HepG2 (cell line): ENCODE measurements around the gene NUDT17. TPM values are rescaled to one million over a fixed set of nuclear protein-coding genes. Genes with fewer than 3 reads are reported as not detected.

ENCODE experiments used
- ATAC-seq: fragments of 200-7000 bp; cut with Tn5 transposase; 3 replicates; pipeline ENCODE4 v1.9.1; 2020; ENCODE audit warnings: mild to moderate bottlenecking, moderate library complexity
- BruUV-seq: library from RNA; stranded (reverse); fragments of 400-500 nt; replicated peaks from 2 replicates; lab custom pipeline; 2021; lab: Mats Ljungman, UMichigan
- CTCF ChIA-PET: fragments of 300-600 bp; formaldehyde crosslinking; extraction: SDS; loops from one replicate; lab custom pipeline; 2021; ENCODE audit warnings: low total read pairs, inconsistent platforms, low intra/inter-chr PET ratio; lab: Yijun Ruan, JAX
- POLR2A ChIA-PET: fragments of 350-600 bp; sonication (Branson Sonifier 250); formaldehyde crosslinking; loops from one replicate; lab custom pipeline; 2020; ENCODE audit warnings: antibody characterized with exemption, inconsistent platforms; lab: Yijun Ruan, JAX
- DNase-seq: peaks from one replicate; pipeline ENCODE4 v3.0.0-alpha.2; 2015; ENCODE audit warnings: low spot score
- FAIRE-seq: peaks from 3 replicates; lab custom pipeline; 2011; peaks lifted over from hg19 to GRCh38; lab: Jason Lieb, UNC
- H2AFZ ChIP-seq: one replicate; pipeline ENCODE4 v1.6.1; 2011; ENCODE audit warnings: low read length, inconsistent platforms
- H3K27ac ChIP-seq: fragments of 300-600 bp; 3 replicates; pipeline ENCODE4 v1.8.0; 2011; ENCODE audit warnings: mixed run types, mild to moderate bottlenecking, mixed read lengths, low read length, inconsistent platforms; ENCODE audit not compliant: insufficient read depth; ENCODE audit errors: extremely low read length
- H3K27me3 ChIP-seq, 2 experiments: fragments of 200-600 bp in 1 of 2; 2 replicates in 1 of 2; 3 replicates in 1 of 2; pipeline versions ENCODE4 v1.6.0 to v1.8.0; 2011; ENCODE audit warnings: low read length in 2 of 2, mild to moderate bottlenecking in 2 of 2, moderate library complexity in 2 of 2, inconsistent platforms in 1 of 2; ENCODE audit not compliant: insufficient read depth in 2 of 2, control insufficient read depth in 1 of 2
- H3K36me3 ChIP-seq, 2 experiments: fragments of 200-600 bp in 1 of 2; replicated peaks in 1 of 2; 2 replicates in 1 of 2; 3 replicates in 1 of 2; pipeline versions ENCODE4 v1.5.1 to v1.8.0; 2011; ENCODE audit warnings: low read length in 2 of 2, inconsistent platforms in 1 of 2; ENCODE audit not compliant: insufficient read depth in 2 of 2, control insufficient read depth in 1 of 2
- H3K4me1 ChIP-seq: 2 replicates; pipeline ENCODE4 v1.5.1; 2012; ENCODE audit warnings: low read length, inconsistent platforms; ENCODE audit not compliant: insufficient read depth
- H3K4me2 ChIP-seq: 2 replicates; pipeline ENCODE4 v1.6.0; 2011; ENCODE audit warnings: low read depth, low read length, inconsistent platforms
- H3K4me3 ChIP-seq, 3 experiments: fragments of 200-600 bp in 1 of 3; sonication (generic), shearing (Covaris generic) in 1 of 3; replicated peaks in 1 of 3; 2 replicates each; pipeline ENCODE4 v1.5.1; 2011 to 2016; ENCODE audit warnings: low read length in 3 of 3, inconsistent platforms in 2 of 3, low read depth in 2 of 3, mild to moderate bottlenecking in 2 of 3, control low read depth in 1 of 3, mixed read lengths in 1 of 3; ENCODE audit not compliant: insufficient read depth in 1 of 3
- H3K79me2 ChIP-seq: one replicate; pipeline ENCODE4 v1.6.1; 2011; ENCODE audit warnings: low read length, inconsistent platforms; ENCODE audit not compliant: insufficient read depth
- H3K9ac ChIP-seq: 2 replicates; pipeline ENCODE4 v1.6.0; 2011; ENCODE audit warnings: mild to moderate bottlenecking, low read depth, low read length, inconsistent platforms; ENCODE audit not compliant: insufficient read depth
- H3K9me3 ChIP-seq: 2 replicates; pipeline ENCODE4 v1.5.1; 2012; ENCODE audit warnings: mild to moderate bottlenecking, low read length
- H4K20me1 ChIP-seq: 2 replicates; pipeline ENCODE4 v1.6.0; 2011; ENCODE audit warnings: inconsistent platforms, mild to moderate bottlenecking, low read length, moderate library complexity; ENCODE audit not compliant: insufficient read depth
- CBX1 ChIP-seq: IDR thresholded peaks from one replicate; pipeline ENCODE4 v1.6.1; 2016; ENCODE audit warnings: antibody characterized with exemption, low read depth
- CCAR2 ChIP-seq: fragments of 200-400 bp; formaldehyde crosslinking; optimal IDR thresholded peaks from 2 replicates; pipeline ENCODE3; 2018; ENCODE audit warnings: low read depth, mild to moderate bottlenecking, low read length, moderate library complexity
- DPF2 ChIP-seq: sonication (generic); formaldehyde crosslinking; IDR thresholded peaks from 2 replicates; pipeline ENCODE4 v1.4.0; 2020; ENCODE audit warnings: mild to moderate bottlenecking, low read depth, missing genetic modification reagents, borderline replicate concordance
- GLMP ChIP-seq: sonication (generic); formaldehyde crosslinking; IDR thresholded peaks from 2 replicates; pipeline ENCODE4 v1.9.0; 2021; ENCODE audit warnings: missing genetic modification reagents, mild to moderate bottlenecking, borderline replicate concordance
- HMG20B ChIP-seq: conservative IDR thresholded peaks from 2 replicates; pipeline ENCODE4 v1.6.1; 2016; ENCODE audit warnings: missing genetic modification reagents, missing compliant biosample characterization
- MNT ChIP-seq: fragments of 450-650 bp; IDR thresholded peaks from 2 replicates; pipeline ENCODE4 v1.6.1; 2016
- NFKB2 ChIP-seq: sonication (generic); formaldehyde crosslinking; IDR thresholded peaks from 2 replicates; pipeline ENCODE4 v1.4.0; 2020; ENCODE audit warnings: missing genetic modification reagents, borderline replicate concordance
- SNAPC2 ChIP-seq: sonication (generic); formaldehyde crosslinking; IDR thresholded peaks from 2 replicates; pipeline ENCODE4 v1.8.1; 2022; ENCODE audit warnings: mild to moderate bottlenecking, missing genetic modification reagents
- TBP ChIP-seq: sonication (generic); formaldehyde crosslinking; IDR thresholded peaks from 2 replicates; pipeline ENCODE4 v1.5.0; 2020; ENCODE audit warnings: missing genetic modification reagents
- TCF7L2 ChIP-seq: IDR thresholded peaks from 2 replicates; pipeline ENCODE4 v1.6.1; 2011; ENCODE audit warnings: mild to moderate bottlenecking, low read depth, low read length, moderate library complexity
- TEF ChIP-seq: sonication (generic); formaldehyde crosslinking; IDR thresholded peaks from 2 replicates; pipeline ENCODE4 v1.5.0; 2020; ENCODE audit warnings: missing genetic modification reagents
- TMF1 ChIP-seq: sonication (generic); formaldehyde crosslinking; IDR thresholded peaks from 2 replicates; pipeline ENCODE4 v1.8.1; 2022; ENCODE audit warnings: low read depth, missing genetic modification reagents
- ZNF260 ChIP-seq: sonication (generic); formaldehyde crosslinking; IDR thresholded peaks from 2 replicates; pipeline ENCODE4 v1.4.0; 2020; ENCODE audit warnings: missing genetic modification reagents, low read depth, mild to moderate bottlenecking, borderline replicate concordance
- ZNF337 ChIP-seq: sonication (generic); formaldehyde crosslinking; IDR thresholded peaks from 2 replicates; pipeline ENCODE4 v1.5.1; 2020; ENCODE audit warnings: missing genetic modification reagents, low read depth, mild to moderate bottlenecking, borderline replicate concordance
- ZNF33B ChIP-seq: sonication (generic); formaldehyde crosslinking; IDR thresholded peaks from 2 replicates; pipeline ENCODE4 v1.5.1; 2020; ENCODE audit warnings: mild to moderate bottlenecking, missing genetic modification reagents
- ZNF607 ChIP-seq: sonication (generic); formaldehyde crosslinking; IDR thresholded peaks from 2 replicates; pipeline ENCODE4 v1.5.1; 2020; ENCODE audit warnings: missing genetic modification reagents, mild to moderate bottlenecking, borderline replicate concordance
- ZNF775 ChIP-seq: sonication (generic); formaldehyde crosslinking; IDR thresholded peaks from 2 replicates; pipeline ENCODE4 v1.4.0; 2020; ENCODE audit warnings: missing genetic modification reagents, mild to moderate bottlenecking, moderate library complexity, borderline replicate concordance
- WGBS: methylation state at CpG from one replicate; pipeline ENCODE4 v1.1.6; 2017; ENCODE audit warnings: low lambda C conversion rate; 5-methylcytosine and 5-hydroxymethylcytosine counted together
- in situ Hi-C: cut with HindIII; loops from 2 replicates; pipeline ENCODE4 v1.10.0; 2017; ENCODE audit warnings: low pct_unique_long_range_greater_than_20kb; ENCODE audit not compliant: extremely low pct_ligation_motif_present
- intact Hi-C: fragments of 100-400 bp; cut with micrococcal nuclease; formaldehyde crosslinking; loops from one replicate; pipeline ENCODE4 v1.10.0; 2022; ENCODE audit not compliant: unreplicated experiment
- polyA plus RNA-seq, 8 experiments: library from polyadenylated mRNA; depleted of rRNA in 3 of 8; stranded (reverse) in 7 of 8; unstranded in 1 of 8; fragments of >200 nt; fragmentation: Illumina TruSeq in 4 of 8; extraction: Trizol in 4 of 8; gene quantifications; 2 replicates each; pipeline versions ENCODE4 v1.2.1 to v1.2.3, GENCODE V29; 2011 to 2016; ENCODE audit warnings: low read depth in 4 of 8, missing spikeins in 1 of 8, mixed read lengths in 1 of 8; ENCODE audit not compliant: insufficient read depth in 1 of 8
- total RNA-seq, 5 experiments: library from RNA; depleted of rRNA; stranded (reverse); fragments of >200 nt; fragmentation: Illumina TruSeq; extraction: Trizol; gene quantifications; 2 replicates each; pipeline ENCODE4 v1.2.3, GENCODE V29; 2016; ENCODE audit warnings: low read depth in 1 of 5
- TF ChIP-seq, protein P1 (sequence below): IDR thresholded peaks from 2 replicates; pipeline ENCODE4 v1.6.1; 2012; ENCODE audit warnings: low read depth, low read length, improper control_type of control experiment

The NUDT17 gene
- total and polyA plus RNA-seq, 2 of the 13 experiments (the other 11 are each of a cell fraction or from before 2014, with no cell fraction given) = 2.6 to 5.8 TPM

- TF ChIP-seq, protein P1, sequence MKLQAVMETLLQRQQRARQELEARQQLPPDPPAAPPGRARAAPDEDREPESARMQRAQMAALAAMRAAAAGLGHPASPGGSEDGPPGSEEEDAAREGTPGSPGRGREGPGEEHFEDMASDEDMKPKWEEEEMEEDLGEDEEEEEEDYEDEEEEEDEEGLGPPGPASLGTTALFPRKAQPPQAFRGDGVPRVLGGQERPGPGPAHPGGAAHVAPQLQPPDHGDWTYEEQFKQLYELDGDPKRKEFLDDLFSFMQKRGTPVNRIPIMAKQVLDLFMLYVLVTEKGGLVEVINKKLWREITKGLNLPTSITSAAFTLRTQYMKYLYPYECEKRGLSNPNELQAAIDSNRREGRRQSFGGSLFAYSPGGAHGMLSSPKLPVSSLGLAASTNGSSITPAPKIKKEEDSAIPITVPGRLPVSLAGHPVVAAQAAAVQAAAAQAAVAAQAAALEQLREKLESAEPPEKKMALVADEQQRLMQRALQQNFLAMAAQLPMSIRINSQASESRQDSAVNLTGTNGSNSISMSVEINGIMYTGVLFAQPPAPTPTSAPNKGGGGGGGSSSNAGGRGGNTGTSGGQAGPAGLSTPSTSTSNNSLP = no peak
- no peak for TF ChIP-seq TCF7L2
- TF ChIP-seq ZNF775 (CRISPR knock-in tag) = no peak
- no peak for TF ChIP-seq SNAPC2 (CRISPR knock-in tag)
- no peak for TF ChIP-seq CBX1
- TF ChIP-seq DPF2 (CRISPR knock-in tag) = no peak
- TF ChIP-seq NFKB2 (CRISPR knock-in tag) = no peak
- no peak for TF ChIP-seq GLMP (CRISPR knock-in tag)
- TF ChIP-seq MNT = no peak
- no peak for TF ChIP-seq TBP (CRISPR knock-in tag)
- TF ChIP-seq ZNF607 = no peak
- TF ChIP-seq CCAR2 = no peak
- no peak for TF ChIP-seq TMF1
- TF ChIP-seq ZNF260 = no peak
- TF ChIP-seq HMG20B (CRISPR knock-in tag) = no peak
- no peak for TF ChIP-seq ZNF337 (CRISPR knock-in tag)
- no peak for TF ChIP-seq TEF
- no peak for TF ChIP-seq ZNF33B (CRISPR knock-in tag)
- no TSS peak for BruUV-seq
Measured at GRCh38 chr1:145843031-145843430, 2.4 kb upstream of the NUDT17 start.

More at GRCh38 chr1:145843031-145843430, 2.4 kb upstream of the NUDT17 start:
- H3K36me3 ChIP-seq = peaks cover 15 to 39% of the 10 kb centered on the region in 2 experiments
- DNase-seq (no peak), FAIRE-seq (no peak), ATAC-seq (no peak)
- in situ Hi-C loops = loop anchor here (10.0 kb wide), 1 partner anchor 172 kb away; no protein-coding TSS in a partner anchor
- no peak overlapping the region for H3K27ac ChIP-seq
- no peak overlapping the region for H3K9ac ChIP-seq
- 100% methylated on average over 3 of the region's 3 CpGs for WGBS
- no peak overlapping the region for H2AFZ ChIP-seq
- peaks cover 12% of the 10 kb centered on the region for H3K4me1 ChIP-seq
- no peaks in the 10 kb centered on the region for H4K20me1 ChIP-seq
- H3K79me2 ChIP-seq = no peaks in the 10 kb centered on the region
- H3K4me2 ChIP-seq = no peak overlapping the region
- no peaks in the 10 kb centered on the region for H3K27me3 ChIP-seq
- ChIA-PET POLR2A (interaction anchor here (0.9 to 2.8 kb wide), 3 partner anchors 16 to 43 kb away, joined by 3 to 10 read pairs (median 6); partner anchors contain the start of genes PIAS3, POLR3C and RNF115), CTCF (no interaction called here)
- no peaks in the 10 kb centered on the region for H3K9me3 ChIP-seq
- intact Hi-C loops = no loop called here
- no peak overlapping the region for H3K4me3 ChIP-seq
